ENCODE measurements around the gene MED17. TPM values are rescaled to one million over a fixed set of nuclear protein-coding genes. Genes with fewer than 3 reads are reported as not detected.

Gene MED17
- total RNA-seq, 2 experiments from 2014 or later = 23.0 to 33.3 TPM

- Histone ChIP-seq H3K4me2 (ENCODE audit: low read length) (no peak overlapping the region), H4K20me1 (ENCODE audit: insufficient read depth, low read length) (no peaks in the 10 kb centered on the region), H3K79me2 (ENCODE audit: insufficient read depth, low read depth, low read length) (no peaks in the 10 kb centered on the region), H3K36me3 (ENCODE audit: insufficient read depth, low read length) (no peaks in the 10 kb centered on the region), H3K27ac (ENCODE audit: low read depth, low read length, poor library complexity, severe bottlenecking) (no peak overlapping the region), H3K9me2 (ENCODE audit: insufficient read depth, low read length) (no peaks in the 10 kb centered on the region), H3K4me1 (ENCODE audit: insufficient read depth, low read length, poor library complexity, severe bottlenecking) (no peaks in the 10 kb centered on the region), H3K4me3 (ENCODE audit: low read depth, low read length, poor library complexity, severe bottlenecking) (no peak overlapping the region), H3K9me3 (ENCODE audit: low read length) (no peaks in the 10 kb centered on the region), H2AFZ (ENCODE audit: low read length) (no peak overlapping the region)
- ChIA-PET POLR2A (no interaction called here), CTCF (ENCODE audit: unreplicated experiment) (no interaction called here)
- intact Hi-C loops (cut with micrococcal nuclease; ENCODE audit: unreplicated experiment) = no loop called here
- TF ChIP-seq EZH2phosphoT487 (IDR thresholded peaks at IDR 0.05; ENCODE audit: borderline replicate concordance, low read depth, low read length) = no peak
- TF ChIP-seq CTCF (conservative IDR thresholded peaks at IDR 0.05; ENCODE audit: low read length) = no peak
- BruUV-seq (replicated peaks) = no TSS peak
- DNase-seq (ENCODE audit: low spot score) = no peak
These were observed 68.2 kb downstream of the MED17 start for GRCh38 chr11:93852242-93852641.

- no peaks in the 10 kb centered on the region for H3K9me3 ChIP-seq (ENCODE audit: low read length)
- intact Hi-C loops (cut with micrococcal nuclease; ENCODE audit: unreplicated experiment) = no loop called here
- no peak for DNase-seq (ENCODE audit: low spot score)
- no peak overlapping the region for H3K4me3 ChIP-seq (ENCODE audit: low read depth, low read length, poor library complexity, severe bottlenecking)
- no peak overlapping the region for H3K4me2 ChIP-seq (ENCODE audit: low read length)
- no peaks in the 10 kb centered on the region for H3K79me2 ChIP-seq (ENCODE audit: insufficient read depth, low read depth, low read length)
- ChIA-PET CTCF (ENCODE audit: unreplicated experiment) (no interaction called here), POLR2A (no interaction called here)
- H3K9me2 ChIP-seq (ENCODE audit: insufficient read depth, low read length) = no peaks in the 10 kb centered on the region
- peaks cover 5% of the 10 kb centered on the region for H3K4me1 ChIP-seq (ENCODE audit: insufficient read depth, low read length, poor library complexity, severe bottlenecking)
- TF ChIP-seq EZH2phosphoT487 (IDR thresholded peaks at IDR 0.05; ENCODE audit: borderline replicate concordance, low read depth, low read length) = no peak
- H4K20me1 ChIP-seq (ENCODE audit: insufficient read depth, low read length) = no peaks in the 10 kb centered on the region
- H2AFZ ChIP-seq (ENCODE audit: low read length) = no peak overlapping the region
- no peaks in the 10 kb centered on the region for H3K36me3 ChIP-seq (ENCODE audit: insufficient read depth, low read length)
- no peak overlapping the region for H3K27ac ChIP-seq (ENCODE audit: low read depth, low read length, poor library complexity, severe bottlenecking)
- no TSS peak for BruUV-seq (replicated peaks)
These were observed 73.5 kb downstream of the MED17 start for GRCh38 chr11:93857413-93858120.

GRCh38 chr11:93858121-93858775 lies 74.2 kb downstream of the MED17 start:
- peaks cover 5% of the 10 kb centered on the region for H3K4me1 ChIP-seq (ENCODE audit: insufficient read depth, low read length, poor library complexity, severe bottlenecking)
- no peak for DNase-seq (ENCODE audit: low spot score)
- H3K79me2 ChIP-seq (ENCODE audit: insufficient read depth, low read depth, low read length) = no peaks in the 10 kb centered on the region
- H2AFZ ChIP-seq (ENCODE audit: low read length) = no peak overlapping the region
- POLR2A ChIA-PET = no interaction called here
- CTCF ChIA-PET (ENCODE audit: unreplicated experiment) = no interaction called here
- H3K4me3 ChIP-seq (ENCODE audit: low read depth, low read length, poor library complexity, severe bottlenecking) = no peak overlapping the region
- intact Hi-C loops (cut with micrococcal nuclease; ENCODE audit: unreplicated experiment) = no loop called here
- no peaks in the 10 kb centered on the region for H3K9me2 ChIP-seq (ENCODE audit: insufficient read depth, low read length)
- H4K20me1 ChIP-seq (ENCODE audit: insufficient read depth, low read length) = no peaks in the 10 kb centered on the region
- TF ChIP-seq CTCF (conservative IDR thresholded peaks at IDR 0.05; ENCODE audit: low read length) (no peak), EZH2phosphoT487 (IDR thresholded peaks at IDR 0.05; ENCODE audit: borderline replicate concordance, low read depth, low read length) (no peak)
- no TSS peak for BruUV-seq (replicated peaks)
- H3K27ac ChIP-seq (ENCODE audit: low read depth, low read length, poor library complexity, severe bottlenecking) = no peak overlapping the region
- no peak overlapping the region for H3K4me2 ChIP-seq (ENCODE audit: low read length)
- H3K36me3 ChIP-seq (ENCODE audit: insufficient read depth, low read length) = no peaks in the 10 kb centered on the region
- no peaks in the 10 kb centered on the region for H3K9me3 ChIP-seq (ENCODE audit: low read length)
